Activated CD8-positive, alpha-beta memory T cell treated with anti-CD3 and anti-CD28 coated beads, Interleukin-2, amount 50 U/mL, for 48 hours (primary cell): ENCODE measurements around the gene RALGDS.

Source experiments
- DNase-seq: peaks from one replicate; pipeline ENCODE4 v3.0.0-alpha.2; 2020

The RALGDS gene

GRCh38 chr9:133133681-133134387 lies 12.8 kb upstream of the RALGDS start:
- DNase-seq: peak; percentile 88

- no peak for DNase-seq
These were observed 11.1 kb upstream of the RALGDS start for GRCh38 chr9:133132174-133132573.

- DNase-seq: no peak
These were observed 10.5 kb upstream of the RALGDS start for GRCh38 chr9:133131506-133131905.

GRCh38 chr9:133130685-133131244 lies 9.7 kb upstream of the RALGDS start:
- no peak for DNase-seq

DNA sequence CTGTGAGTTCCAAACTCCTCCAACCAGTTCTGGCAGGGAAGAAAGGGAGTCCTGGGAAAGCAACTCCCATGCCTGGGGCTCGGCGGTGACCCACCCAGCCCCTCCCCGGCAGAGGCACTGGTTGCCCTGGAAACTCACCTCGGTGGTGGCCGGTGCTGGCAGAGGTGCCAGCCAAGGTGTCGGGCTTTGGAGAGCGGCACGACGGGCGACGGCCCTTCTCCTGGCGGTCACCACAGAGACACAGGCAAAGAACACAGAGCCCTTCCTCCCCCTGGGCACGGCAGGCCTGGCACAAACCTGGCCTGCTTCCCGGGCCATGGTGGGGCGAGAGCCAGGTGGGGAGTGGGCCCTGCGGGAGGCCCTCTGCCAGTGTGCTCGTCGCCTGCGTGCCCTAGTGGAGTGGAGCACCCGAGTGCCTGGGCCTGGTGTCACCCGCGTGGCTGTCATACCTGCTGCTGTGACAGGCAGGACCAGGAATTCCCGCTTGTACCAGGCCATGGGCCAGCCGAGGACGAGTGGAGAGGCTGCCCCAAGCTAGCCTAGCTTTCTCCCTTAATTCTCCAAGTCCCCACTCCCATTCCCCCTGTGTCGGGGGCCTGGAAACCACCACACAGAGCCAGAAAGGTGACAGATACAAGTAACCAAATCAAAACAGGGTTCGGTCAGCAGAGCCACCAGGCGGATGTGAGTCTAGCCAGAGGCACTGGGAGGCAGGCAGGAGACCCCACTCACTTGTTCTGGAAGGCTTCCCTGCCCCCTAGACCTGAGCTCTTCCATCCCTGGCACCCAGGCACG lies 8.2 kb upstream of the RALGDS start:
- DNase-seq: no peak

DNA sequence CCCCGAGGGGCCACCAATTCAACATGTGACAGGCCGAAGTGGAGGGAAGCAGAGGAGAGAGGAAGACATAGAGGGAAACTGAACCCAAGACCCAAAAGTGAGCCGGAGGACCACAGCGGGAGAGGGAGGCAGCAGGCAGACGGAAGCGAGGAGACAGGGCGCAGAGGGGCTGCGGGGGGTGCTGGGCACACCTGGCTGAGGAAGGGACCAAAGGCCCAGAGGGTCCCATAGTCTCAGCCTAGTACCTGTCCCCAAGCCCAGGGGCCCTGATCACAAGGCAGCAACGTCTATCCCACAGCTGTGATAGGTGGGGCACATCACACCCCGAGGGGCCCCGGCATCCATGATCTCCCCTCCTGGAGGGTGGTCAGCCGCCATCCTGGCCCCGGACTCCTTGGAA lies 7.1 kb upstream of the RALGDS start:
- DNase-seq: no peak

GRCh38 chr9:133127340-133127981 lies 6.4 kb upstream of the RALGDS start:
- no peak for DNase-seq

DNA sequence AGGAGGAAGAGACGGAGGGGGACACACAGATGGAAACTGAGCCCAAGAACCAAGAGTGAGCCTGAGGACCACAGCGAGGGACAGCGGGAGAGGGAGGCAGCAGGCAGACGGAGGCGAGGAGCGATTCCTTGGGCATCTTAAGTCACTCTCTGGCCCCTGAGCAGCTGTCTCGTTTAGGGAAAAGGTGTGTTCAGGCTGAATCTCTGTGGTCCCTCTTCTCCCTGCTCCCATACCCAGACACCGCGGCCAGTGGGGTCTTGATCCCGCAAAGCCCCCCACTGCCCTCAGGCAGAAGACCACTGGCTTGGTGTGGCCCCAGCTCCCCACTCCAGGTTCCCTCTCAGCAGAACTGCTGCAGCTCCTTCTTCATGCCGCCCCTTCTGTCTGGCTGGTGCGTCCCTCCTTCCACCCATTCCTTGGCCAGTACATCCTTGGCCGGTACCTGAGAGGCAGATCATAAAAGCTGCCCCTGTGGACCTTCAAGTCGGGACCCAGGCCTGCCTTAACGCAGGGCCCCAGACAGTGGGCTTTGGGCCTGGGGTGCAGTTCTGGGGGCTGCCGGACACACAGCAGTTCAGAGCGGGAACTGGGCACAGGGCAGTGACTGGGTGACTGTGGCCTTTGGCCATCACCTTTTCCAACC lies 5.8 kb upstream of the RALGDS start:
- DNase-seq: no peak

- DNase-seq: no peak
These were observed 5.1 kb upstream of the RALGDS start for GRCh38 chr9:133125941-133126696.

DNA sequence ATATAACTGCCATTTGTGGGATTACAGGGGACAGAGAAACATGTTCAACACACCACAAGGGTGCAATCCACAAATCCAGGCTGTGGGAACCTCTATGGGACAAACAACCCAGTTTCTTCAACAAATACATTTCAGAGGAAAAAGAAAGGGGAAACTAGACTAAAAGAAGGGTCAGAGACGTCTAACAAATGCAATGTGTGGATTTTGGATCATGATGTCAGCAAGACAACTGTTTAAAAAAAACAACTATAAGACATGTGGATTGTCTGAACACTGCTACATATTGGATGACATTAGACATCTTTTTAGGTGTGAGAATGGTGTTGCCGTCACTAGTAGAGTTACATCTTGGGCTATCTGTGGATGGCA lies 3.9 kb upstream of the RALGDS start:
- no peak for DNase-seq

DNA sequence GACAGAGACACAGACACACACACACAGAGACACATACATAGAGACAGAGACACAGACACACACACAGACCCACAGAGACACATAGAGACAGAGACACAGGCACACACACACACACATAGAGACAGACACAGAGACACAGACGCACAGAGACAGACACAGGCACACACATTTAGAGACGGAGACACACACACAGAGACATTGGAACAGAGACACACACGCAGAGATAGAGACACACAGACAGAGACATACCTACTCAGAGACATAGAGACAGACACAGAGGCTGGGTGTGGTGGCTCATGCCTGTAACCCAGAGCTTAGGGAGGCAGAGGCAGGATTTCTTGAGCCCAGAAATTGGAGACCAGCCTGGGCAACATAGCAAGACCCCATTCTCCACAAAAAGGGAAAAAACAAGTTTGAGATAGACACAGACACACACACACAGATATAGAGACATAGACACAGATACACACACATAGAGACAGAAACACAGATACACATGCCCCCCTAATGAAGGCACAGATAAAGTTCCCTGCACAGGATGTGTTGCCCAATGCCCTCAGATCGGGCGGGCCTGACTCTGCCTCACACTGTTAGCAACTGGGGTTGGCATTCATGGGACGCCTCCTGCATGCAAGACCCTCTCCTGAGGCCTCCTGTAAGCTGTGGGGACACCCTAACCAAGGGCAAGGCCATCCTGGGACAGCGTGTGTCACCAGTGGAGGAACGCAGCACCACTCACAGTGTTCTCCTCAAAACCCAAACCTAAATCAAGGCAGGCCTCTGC lies 3.3 kb upstream of the RALGDS start:
- no peak for DNase-seq

GRCh38 chr9:133122935-133123611 lies 2.0 kb upstream of the RALGDS start:
- no peak for DNase-seq

- no peak for DNase-seq
These were observed 1.5 kb upstream of the RALGDS start for GRCh38 chr9:133122605-133122934.

DNA sequence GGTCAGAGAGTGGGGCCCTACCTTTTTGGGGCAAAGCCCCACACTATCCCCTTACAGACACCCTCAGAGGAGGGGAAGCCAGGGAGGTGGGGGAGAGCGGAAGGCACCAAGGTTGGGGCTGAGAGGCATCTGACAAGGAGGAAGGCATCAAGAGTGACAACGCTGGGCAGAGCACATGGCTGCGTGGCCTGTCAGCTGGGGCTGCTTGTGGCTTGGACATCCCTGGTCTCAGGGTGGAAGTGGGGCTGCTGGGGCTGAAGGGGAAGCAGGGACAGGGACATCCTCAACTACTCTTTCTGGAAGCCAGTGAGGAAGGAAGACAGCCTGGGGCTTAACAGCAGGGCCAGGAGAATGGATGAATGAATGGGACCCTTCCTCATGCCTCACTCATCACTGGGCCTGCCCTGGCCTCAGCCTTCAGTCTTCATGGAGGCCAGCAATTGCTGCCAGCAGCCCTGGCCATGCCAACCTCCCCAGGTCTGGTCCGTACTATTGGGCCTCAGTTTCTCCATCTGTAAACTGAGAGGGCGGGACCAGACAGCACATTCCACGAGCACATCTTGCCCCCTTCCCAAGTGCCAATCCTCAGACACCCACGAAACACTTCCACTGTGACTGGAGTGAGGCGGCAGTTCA lies 993 bp upstream of the RALGDS start:
- DNase-seq: no peak

GRCh38 chr9:133120501-133121197 lies 391 bp downstream of the RALGDS start:
- DNase-seq: no peak

GRCh38 chr9:133119846-133120500 lies 1.1 kb downstream of the RALGDS start:
- no peak for DNase-seq

DNA sequence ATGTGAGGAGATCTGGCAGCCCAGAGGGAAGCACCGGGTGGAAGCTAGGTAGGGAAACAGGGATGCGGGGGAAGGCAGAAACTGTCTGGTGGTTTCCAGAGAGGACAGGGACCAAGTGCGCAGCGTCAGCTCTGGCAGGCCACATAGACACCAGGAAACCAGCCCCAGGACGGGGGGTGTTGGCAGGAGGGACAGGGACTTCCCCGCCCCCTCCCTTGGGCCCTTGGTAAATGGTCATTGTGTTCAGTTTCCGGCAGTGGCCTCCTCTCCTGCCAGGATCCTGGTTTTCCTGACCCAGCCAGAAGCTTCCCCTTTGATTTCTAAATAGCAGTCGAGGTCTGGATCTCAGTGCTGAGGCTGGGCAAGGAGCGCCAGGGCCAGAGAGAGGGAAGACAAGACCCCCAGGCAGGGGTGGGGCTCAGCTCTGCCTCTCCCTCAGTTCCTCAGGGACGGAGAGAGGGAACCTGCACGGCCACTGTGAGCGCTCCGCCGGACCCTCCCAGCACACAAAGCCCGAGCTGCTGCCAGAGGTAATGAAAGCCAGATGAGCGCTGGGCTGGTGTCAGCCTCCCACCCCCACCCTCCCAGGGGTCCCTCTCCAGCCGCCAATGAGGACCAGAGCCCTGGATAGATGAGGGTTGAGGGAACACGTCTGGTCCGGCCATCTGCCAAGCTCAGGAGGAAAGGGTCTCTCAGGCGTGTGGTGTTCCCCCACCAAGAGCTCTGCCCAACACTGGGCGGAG lies 1.8 kb downstream of the RALGDS start:
- DNase-seq: no peak

DNA sequence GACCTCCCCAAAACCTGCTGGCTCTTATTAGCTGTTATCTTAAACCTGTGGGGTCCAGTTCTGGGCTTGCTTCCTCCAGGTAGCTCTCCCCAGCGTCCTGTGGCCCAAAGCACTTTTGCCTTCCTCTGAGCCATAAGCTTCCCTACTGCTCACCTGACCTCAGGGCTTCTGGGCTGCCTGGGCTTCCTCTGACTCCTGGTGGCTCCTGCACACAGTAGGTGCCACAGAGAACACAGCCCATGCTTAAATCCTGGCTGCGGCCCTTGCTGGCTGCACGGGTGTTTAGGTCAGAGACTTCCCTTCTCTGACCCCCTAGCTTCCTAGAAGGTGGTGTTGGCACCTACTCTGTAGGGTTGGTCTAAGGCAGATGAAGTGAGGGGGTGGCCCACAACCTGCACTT lies 2.5 kb downstream of the RALGDS start:
- no peak for DNase-seq

GRCh38 chr9:133118179-133118520 lies 2.9 kb downstream of the RALGDS start:
- DNase-seq: no peak
